Measurements from ENCODE around the gene CFHR2.
"Not testable (repeated sequence)": the region's sequence is repeated elsewhere in the genome, so short reads cannot be mapped to it uniquely, and the experiment has no call there.

Gene CFHR2

GRCh38 chr1:196943568-196943967, at the start of gene CFHR2:
Gene CFHR2, plus strand, starts transcription at chr1:196943738. Its CDS starts 143 bp downstream, at chr1:196943881.
- DNase-seq, result not testable (repeated sequence)

DNA sequence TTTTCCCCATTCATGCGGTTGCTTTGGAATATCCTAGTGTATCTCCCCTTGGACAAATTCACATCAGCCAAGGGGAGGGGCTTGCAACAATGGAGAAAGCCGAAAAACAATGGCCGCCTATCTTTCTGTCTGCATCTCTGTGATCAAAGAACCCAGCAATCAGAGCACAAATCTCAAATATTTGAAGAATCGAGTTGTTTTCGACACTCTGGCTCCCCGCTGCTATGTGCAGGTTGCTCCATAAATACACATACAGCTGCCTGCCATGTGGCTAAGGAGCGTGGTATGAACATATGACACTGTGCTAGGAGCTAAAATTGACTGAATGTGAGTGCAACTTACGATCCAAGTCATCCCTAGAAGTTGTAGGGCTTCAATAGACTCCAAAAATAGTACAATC, 47.2 kb upstream of the CFHR2 start:
- no peak for DNase-seq

DNA sequence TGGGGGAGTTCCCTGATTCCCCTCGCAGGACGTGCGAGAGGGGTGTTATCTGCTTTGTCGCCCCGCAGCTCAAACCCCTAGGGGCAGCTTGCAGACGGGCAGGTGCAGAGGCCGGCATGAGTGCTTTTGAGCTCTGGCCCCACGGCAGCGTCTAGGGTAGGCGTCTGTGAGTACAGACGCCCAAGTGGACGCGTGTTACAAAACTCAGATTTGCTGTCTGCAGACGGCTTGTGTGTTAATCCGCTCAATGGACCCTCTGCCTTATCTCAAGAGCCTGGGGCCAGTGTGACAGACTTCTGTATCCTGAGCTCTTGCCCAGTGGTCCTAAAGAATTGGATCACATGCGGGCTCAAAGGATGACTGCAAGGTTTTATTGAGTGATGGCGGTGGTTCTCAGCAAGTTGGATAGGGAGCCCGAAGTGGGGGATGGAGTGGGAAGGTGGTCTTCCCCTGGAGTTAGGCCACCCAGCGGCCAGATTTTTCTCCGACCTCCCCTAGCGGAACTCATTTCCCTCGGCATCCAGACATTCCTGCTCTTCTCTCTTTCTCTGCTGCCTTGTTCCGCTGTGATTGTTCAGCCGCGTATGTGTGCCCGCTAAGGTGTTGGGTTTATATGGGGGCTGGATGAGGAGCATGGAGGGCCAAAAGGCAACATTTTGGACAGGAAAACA, 46.2 kb upstream of the CFHR2 start:
- DNase-seq, result no peak

GRCh38 chr1:196902344-196902743, 41.2 kb upstream of the CFHR2 start:
- no peak for DNase-seq

- no peak for DNase-seq
Observed at GRCh38 chr1:196910215-196910614, 33.3 kb upstream of the CFHR2 start.

GRCh38 chr1:196912283-196912682, 31.3 kb upstream of the CFHR2 start:
- DNase-seq, result not testable (repeated sequence)

- not testable (repeated sequence) for DNase-seq
Observed at GRCh38 chr1:196926839-196927238, 16.7 kb upstream of the CFHR2 start.

DNA sequence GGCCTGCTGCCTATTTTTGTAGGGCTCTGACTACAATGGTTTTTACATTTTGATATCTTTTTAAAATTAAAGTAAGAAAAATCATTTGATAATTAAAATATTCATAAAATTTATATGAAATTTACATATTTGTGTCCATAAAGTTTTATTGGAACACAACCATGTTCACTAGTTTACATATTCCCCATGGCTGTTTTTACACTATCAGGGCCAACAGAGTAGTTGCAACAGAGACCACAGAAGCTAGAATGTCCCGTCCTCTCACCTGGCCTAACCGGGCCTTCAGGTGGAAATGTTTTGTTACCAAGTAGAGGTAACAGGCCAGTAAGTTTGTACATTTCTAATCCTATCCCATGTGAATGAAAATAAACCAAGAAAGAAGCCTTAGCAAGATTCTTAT, 10.7 kb upstream of the CFHR2 start:
- not testable (repeated sequence) for DNase-seq

- no peak for DNase-seq
Observed at GRCh38 chr1:196933531-196934189, 9.9 kb upstream of the CFHR2 start.

- DNase-seq, result not testable (repeated sequence)
Observed at GRCh38 chr1:196941474-196941873, 2.1 kb upstream of the CFHR2 start.

DNA sequence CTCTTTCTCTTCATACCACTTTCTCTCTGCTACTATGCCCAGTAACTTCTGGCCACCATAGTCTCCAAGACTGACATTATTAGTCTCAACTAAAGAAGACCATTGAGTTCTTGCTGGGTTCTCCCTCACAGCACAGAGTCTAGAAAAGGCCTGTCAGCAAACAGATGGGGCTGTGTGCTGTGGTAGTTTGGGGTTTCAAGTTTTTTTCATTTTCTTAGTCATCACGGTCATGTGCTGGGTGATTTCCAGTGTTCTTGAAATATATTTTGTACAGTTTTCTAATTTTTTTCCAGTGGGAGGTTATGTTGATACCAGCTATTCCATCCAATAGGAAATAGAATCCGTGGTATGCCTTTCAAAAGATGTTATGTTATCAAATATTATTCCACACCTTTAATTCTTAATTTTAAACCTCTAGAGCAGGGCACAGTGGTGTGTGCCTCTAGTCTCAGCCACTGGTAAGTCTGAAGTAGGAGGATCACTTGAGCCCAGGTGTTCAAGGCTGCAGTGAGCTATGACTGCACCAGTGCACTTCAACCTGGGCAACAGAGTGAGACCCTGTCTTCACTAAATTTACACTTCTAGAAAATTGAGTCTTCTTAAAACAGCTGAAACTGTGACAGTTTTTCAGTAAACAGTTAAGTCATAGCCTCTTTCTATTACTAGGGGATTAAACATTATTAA, 8.3 kb downstream of the CFHR2 start:
- DNase-seq, result no peak

DNA sequence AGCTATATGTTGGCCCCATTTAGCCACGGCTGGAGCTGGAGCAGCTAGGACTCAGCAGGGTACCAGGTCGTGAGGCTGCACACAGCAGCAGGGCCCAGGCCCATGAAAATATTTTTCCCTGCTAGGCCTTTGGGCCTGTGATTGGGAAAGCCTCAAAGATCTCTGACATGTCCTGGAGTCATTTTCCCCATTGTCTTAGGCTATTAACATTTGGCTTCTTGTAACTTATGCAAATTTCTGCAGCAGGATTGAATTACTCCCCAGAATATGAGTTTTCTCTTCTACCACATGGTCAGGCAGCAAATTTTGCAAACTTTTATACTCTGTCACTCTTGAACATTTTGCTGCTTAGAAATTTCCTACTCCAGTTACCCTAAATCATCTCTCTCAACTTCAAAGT, 11.2 kb downstream of the CFHR2 start:
- DNase-seq, result no peak

- no peak for DNase-seq
Observed at GRCh38 chr1:196955926-196956325, 12.4 kb downstream of the CFHR2 start.

DNA sequence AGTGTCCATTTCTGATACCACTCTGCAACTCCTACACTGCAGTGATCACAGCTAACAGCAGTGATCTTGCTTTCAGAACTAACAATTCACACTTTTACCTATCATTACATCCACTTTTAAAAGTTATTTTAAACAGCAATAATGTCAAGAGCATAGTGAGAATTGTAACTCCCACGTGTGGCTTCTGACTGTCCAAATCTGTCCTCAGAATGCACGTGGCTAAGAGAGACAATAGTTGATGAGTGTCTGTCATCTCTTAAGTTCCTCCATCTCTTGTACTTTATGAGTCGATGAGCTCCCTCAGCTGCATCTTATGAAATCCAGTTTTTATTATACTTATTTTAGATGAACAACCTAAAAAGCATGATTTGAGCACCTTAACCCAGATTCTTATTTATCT, 17.3 kb downstream of the CFHR2 start:
- no peak for DNase-seq

DNA sequence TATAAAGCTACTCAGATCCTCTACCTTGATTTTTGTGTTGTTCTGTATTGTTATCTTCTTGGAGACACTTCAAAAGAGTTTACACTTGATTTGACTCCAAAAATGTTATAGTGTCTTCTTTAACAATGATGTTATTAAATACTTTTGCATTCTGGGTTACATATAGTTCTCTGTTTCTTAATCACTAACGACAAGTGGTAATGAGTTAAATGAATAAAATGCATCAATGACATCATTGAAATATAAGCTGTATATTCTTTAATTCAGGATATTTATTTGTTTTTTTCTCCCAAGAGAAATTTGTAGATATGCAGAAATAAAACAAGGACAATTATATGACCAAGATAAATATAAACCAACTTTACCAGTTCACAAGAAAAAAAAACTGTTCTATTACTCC, 26.6 kb downstream of the CFHR2 start:
- no peak for DNase-seq

DNA sequence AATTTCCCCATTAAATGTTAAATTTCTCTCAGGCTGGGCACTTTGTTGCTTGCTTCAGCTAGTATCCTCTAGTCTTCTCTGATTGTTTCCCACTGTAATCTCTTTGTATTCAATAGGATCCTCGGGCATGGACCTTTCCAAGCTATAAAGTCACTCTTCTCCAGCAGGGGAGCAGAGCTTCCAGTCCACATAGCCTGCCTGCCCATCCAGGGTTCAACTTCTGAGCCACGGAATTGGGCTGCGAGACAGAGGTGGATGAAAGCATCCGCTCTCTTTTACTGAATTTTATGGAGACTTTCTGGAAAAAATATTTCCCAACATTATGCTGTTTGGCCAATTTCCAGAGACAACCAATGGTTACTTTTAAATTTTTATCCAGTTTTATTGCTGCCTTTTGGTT, 32.7 kb downstream of the CFHR2 start:
- DNase-seq, result no peak

DNA sequence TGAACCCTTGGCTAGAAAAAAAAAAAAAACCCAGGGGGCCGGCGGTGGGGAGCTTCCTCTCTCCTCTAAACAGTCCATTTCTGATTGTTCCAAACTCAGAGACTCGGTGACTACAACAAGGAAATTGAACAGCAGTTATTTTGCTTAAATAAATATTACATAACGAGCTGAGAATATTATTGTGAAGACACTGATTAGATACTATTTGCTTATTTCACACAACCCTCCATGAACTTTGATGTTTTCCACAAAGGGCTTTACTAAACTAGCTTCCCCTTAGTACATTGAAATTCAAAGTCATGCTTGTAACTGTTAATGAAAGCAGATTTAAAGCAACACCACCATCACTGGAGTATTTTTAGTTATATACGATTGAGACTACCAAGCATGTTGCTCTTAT, 33.7 kb downstream of the CFHR2 start, which contains the start of gene CFHR5:
Gene CFHR5 (plus strand): TSS at position 279 of the 400 bp plus-strand sequence. CDS start 109 bp downstream, at position 388.
- DNase-seq, result no peak

- no peak for DNase-seq
Observed at GRCh38 chr1:196980859-196981258, 37.3 kb downstream of the CFHR2 start.

GRCh38 chr1:196982247-196982646, 38.7 kb downstream of the CFHR2 start:
- not testable (repeated sequence) for DNase-seq

DNA sequence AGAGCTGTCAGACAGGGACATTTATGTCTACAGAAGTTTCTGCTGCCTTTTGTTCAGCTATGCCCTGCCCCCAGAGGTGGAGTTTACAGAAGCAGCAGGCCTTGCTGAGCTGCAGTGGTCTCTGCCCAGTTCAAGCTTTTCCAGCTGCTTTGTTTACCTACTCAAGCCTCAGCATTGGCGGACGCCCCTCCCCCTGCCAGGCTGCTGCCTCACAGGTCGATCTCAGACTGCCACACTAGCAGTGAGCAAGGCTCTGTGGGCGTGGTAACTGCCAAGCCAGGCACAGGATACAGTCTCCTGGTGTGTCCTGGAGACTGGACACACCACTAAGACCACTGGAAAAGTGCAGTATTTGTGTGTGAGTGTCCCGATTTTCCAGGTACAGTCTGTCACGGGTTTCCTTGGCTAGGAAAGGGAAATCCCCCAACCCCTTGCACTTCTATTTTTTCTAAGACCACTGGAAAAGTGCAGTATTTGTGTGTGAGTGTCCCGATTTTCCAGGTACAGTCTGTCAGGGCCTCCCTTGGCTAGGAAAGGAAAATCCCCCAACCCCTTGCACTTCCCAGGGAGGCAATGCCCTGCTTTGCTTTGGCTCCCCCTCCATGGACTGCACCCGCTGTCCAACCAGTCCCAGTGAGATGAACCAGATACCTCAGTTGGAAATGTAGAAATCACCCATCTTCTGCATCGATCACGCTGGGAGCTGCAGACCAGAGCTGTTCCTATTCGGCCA, 48.5 kb downstream of the CFHR2 start:
- peak; percentile 93 for DNase-seq

GRCh38 chr1:196993916-196994315, 50.4 kb downstream of the CFHR2 start:
- no peak for DNase-seq

DNA sequence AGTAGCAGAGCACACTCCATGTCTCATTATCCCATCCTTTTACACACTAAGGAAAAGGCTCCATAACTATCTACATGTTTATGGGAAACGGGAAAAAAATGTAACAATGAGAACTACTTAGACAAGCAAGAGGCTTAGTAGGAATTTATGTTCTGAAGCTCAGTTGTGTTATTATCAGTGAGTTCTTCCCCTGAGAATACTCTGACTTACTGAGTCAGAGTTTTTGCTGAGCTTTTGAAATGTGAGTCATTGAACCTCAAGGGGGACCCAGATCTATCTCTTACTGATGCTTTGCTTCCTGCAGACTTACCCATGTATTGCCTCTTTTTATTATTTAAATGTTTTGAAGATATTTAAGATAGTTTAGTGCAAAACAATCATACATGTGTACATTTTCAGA, 53.9 kb downstream of the CFHR2 start:
- no peak for DNase-seq

DNA sequence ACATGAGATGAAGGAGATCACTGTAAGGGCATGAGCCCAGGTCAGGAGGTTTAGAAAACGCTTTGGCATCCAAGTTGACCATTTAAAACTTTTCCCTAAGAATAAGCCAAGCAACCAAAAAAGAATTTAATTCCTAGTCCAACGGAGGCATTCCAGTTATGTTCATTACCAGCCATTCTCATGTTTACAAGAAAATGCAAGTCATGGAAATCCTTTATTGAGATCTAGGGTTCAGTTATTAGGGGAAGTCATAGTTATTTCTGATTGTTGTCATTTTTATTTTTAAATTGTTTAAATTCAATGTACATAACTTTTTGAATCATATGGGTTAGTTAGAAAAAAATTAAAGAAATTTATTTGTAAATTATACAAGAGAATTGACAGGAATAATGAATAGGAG, 58.3 kb downstream of the CFHR2 start:
- DNase-seq, result no peak
